Measurements from ENCODE around the gene ZDHHC12. TPM values are rescaled to one million over a fixed set of nuclear protein-coding genes. Genes with fewer than 3 reads are reported as not detected.
A peak's percentile ranks its signal among the peaks of the same experiment; 100 is the strongest.

The ZDHHC12 gene
- total and polyA plus RNA-seq, 2 of the 8 experiments (the other 6 are each of a cell fraction or from before 2014, with no cell fraction given) = 35.0 to 93.8 TPM

DNA sequence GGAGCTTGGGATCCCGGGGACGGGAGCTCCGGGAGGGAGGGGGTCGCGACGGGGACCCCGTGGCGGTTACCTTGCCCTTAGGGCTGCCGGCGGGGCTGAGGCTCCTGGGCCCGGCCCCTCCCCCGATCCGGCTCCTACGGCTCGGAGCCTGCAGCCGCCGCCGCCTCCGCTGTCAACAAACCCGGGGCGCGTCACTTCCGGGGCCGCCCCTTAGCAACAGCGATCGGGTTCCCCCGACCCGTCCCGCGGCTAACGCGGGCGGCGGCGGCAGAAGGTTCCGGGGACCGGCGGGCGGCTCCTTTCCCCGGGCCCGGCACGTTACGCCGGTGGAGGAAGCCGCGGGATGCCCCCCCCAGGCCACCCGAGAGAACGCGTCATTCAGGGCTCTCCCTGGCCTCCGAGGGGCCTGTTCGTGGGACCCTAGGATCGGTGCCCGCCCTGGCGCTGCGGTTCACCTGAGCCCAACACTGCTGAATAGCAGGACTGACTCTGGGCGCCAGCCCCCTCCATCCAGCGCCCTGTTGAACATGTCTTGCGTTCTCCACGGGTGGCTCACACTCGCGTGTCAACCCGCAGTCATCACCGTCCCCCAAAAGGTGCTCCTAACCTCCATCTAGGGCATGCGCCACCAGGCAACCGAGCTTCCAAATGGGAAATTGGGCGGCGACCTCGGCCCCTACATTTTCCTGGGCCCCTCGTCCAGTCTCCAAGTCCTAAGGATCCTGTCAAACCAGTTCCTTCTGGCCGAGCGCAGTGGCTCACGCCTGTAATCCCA, 48.0 kb upstream of the ZDHHC12 start, which contains the start of gene ZER1 (continued):
- no peak for TF ChIP-seq MAFK (IDR thresholded peaks at IDR 0.05; ENCODE audit: low read depth, low read length)
- peak; percentile 68 to 71; a peak in 2 of 4 replicates for TF ChIP-seq SIN3A (conservative IDR thresholded peaks at IDR 0.05 in 1 of 2, IDR thresholded peaks at IDR 0.05 in 1 of 2; ENCODE audit: low read depth in 1 of 2, low read length in 2 of 2)
- TF ChIP-seq HDAC6 (IDR thresholded peaks at IDR 0.05; ENCODE audit: low read depth, low read length) = no peak
- peak; percentile 59; the same call in 1 of the 2 replicates for TF ChIP-seq PHF8 (conservative IDR thresholded peaks at IDR 0.05; ENCODE audit: low read depth, low read length)
- TF ChIP-seq, protein P1, sequence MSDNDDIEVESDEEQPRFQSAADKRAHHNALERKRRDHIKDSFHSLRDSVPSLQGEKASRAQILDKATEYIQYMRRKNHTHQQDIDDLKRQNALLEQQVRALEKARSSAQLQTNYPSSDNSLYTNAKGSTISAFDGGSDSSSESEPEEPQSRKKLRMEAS (IDR thresholded peaks at IDR 0.05) = peak; percentile 48; the same call in 1 of the 2 replicates
- peak; percentile 60 for TF ChIP-seq KDM4A (IDR thresholded peaks at IDR 0.05; ENCODE audit: low read depth, low read length, severe bottlenecking)
- 0 out of 2 replicates have a peak, but pooled peaks have one; percentile 42 for TF ChIP-seq SP4 (IDR thresholded peaks at IDR 0.05; ENCODE audit: low read length)
- TF ChIP-seq, protein P2, sequence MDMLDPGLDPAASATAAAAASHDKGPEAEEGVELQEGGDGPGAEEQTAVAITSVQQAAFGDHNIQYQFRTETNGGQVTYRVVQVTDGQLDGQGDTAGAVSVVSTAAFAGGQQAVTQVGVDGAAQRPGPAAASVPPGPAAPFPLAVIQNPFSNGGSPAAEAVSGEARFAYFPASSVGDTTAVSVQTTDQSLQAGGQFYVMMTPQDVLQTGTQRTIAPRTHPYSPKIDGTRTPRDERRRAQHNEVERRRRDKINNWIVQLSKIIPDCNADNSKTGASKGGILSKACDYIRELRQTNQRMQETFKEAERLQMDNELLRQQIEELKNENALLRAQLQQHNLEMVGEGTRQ (IDR thresholded peaks at IDR 0.05; ENCODE audit: low read length) = no peak
- peak; percentile 61; the same call in 1 of the 2 replicates for TF ChIP-seq YY1 (IDR thresholded peaks at IDR 0.05; ENCODE audit: low read depth, low read length)
- TF ChIP-seq CREB1 (IDR thresholded peaks at IDR 0.05) = peak; percentile 89
- TF ChIP-seq CHD1 (IDR thresholded peaks at IDR 0.05; ENCODE audit: low read depth, low read length) = no peak
- peak; percentile 12; the same call in 1 of the 2 replicates for TF ChIP-seq SIX5 (IDR thresholded peaks at IDR 0.05; ENCODE audit: low read depth, low read length)
- peak; percentile 38; the same call in 1 of the 2 replicates for TF ChIP-seq BACH1 (IDR thresholded peaks at IDR 0.05; ENCODE audit: low read length)
- peak; percentile 85; the same call in 1 of the 2 replicates for TF ChIP-seq RBBP5 (IDR thresholded peaks at IDR 0.05; ENCODE audit: borderline replicate concordance, low read depth, low read length)
- TF ChIP-seq CTBP2 (IDR thresholded peaks at IDR 0.05; ENCODE audit: borderline replicate concordance, insufficient read depth, insufficient read length, low read length) = no peak
- TF ChIP-seq GABPA (IDR thresholded peaks at IDR 0.05; ENCODE audit: borderline replicate concordance, insufficient read depth, low read length) = peak; percentile 94
- no peak for TF ChIP-seq NRF1 (IDR thresholded peaks at IDR 0.05; ENCODE audit: low read depth, low read length)
- TF ChIP-seq CHD2 (IDR thresholded peaks at IDR 0.05; ENCODE audit: low read length) = no peak
- TF ChIP-seq ZNF274 (IDR thresholded peaks at IDR 0.05; ENCODE audit: borderline replicate concordance, extremely low read depth, low read length) = no peak
- TF ChIP-seq TAF7 (optimal IDR thresholded peaks at IDR 0.05; ENCODE audit: borderline replicate concordance, low read depth, low read length) = no peak
- TF ChIP-seq RNF2 (IDR thresholded peaks at IDR 0.05; ENCODE audit: borderline replicate concordance, low read depth, low read length, missing control alignments, poor library complexity, severe bottlenecking) = no peak
- TF ChIP-seq CEBPB (IDR thresholded peaks at IDR 0.05; ENCODE audit: low read depth, low read length) = no peak

Measured in H1 (cell line).